ENCODE measurements around the gene BFSP2. TPM values are rescaled to one million over a fixed set of nuclear protein-coding genes. Genes with fewer than 3 reads are reported as not detected.
A peak's percentile ranks its signal among the peaks of the same experiment; 100 is the strongest.
"Not testable (repeated sequence)": the region's sequence is repeated elsewhere in the genome, so short reads cannot be mapped to it uniquely, and the experiment has no call there.

The BFSP2 gene
- total RNA-seq, 1 experiment from 2014 or later, result not detected

DNA sequence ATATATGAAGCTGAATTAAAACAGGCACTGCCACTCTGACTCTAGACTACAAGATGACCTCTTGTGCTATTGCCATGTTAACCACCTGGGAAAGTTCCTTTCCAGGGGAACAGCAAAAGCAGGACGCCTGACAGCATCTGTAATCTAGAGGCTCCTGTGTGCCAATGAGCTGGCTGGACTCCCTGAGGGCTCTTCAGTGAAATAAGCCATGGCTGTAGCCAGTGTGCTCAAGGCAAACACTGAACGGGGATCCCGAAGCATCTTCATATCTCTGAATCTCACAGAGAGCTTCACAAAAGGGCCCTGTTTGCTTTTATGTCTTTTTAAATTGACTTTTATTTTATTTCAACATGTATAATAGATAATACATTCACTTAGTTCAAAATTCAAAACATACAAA lies 57.2 kb downstream of the BFSP2 start:
- DNase-seq (ENCODE audit: low spot score), result no peak

DNA sequence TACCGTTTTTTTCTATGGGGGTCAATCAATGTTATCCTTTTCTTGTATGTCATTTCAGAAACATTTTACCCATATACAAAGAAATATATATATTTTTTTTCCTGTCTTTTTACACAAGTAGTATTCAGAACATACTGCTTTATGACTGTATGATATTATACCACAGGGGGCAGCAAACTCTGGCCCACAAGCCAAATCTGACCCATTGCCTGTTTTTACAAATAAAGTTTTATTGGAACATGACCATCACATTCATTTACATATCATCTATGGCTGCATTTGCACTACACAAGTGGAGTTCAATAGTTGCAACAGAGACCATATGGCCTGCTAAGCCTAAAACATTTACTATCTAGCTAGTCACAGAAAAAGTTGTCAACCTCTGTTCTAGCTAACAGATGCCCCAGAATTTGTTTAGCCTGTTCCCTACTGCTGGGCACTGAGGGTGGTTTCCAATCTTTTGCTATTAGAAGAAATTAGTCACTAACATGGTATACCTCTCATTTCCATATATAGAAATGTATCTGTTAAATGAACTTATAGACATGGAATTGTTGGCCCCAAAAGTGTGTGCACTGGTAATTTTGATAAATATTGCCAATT lies 57.7 kb downstream of the BFSP2 start:
- no peak for DNase-seq (ENCODE audit: low spot score)

DNA sequence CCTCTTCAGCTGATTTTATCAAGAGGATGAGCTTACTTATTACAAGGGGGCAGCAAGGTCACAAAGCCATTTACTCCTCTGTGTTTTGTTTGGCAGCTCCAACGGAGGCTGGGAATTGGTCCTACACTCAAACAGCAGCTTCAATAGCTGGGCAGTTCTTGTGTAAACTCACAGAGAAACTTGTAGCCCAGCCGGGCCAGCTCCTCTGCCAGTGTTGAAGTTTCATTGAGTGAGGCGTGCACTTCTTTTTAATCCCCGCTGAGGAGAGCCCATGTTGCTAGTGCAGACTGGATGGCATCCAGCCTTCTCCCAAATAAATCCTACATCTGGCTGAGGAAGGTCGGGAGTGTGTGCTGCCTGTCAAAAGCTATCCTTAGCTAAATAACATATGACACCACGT lies 59.5 kb downstream of the BFSP2 start:
- no peak for DNase-seq (ENCODE audit: low spot score)

DNA sequence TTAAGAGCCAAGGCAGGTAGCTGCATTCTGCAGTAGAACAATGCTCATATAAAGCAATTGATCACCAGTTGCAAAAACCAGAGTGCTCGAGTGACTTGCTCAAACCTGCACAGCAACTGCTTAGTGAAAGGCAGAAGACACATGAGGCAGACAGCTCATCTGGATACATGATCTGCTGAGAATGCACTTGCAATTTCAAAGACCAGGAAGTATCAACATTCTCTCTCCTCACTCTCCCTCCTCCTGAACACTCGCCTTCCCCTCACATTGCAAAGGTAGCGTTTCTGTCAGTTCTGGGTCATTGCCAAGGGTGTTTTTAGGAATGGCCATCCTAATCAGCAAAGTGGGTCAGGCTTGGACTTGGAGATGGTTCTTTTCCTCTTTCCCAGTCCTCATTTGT lies 61.0 kb downstream of the BFSP2 start:
- DNase-seq (ENCODE audit: low spot score), result peak; percentile 6

DNA sequence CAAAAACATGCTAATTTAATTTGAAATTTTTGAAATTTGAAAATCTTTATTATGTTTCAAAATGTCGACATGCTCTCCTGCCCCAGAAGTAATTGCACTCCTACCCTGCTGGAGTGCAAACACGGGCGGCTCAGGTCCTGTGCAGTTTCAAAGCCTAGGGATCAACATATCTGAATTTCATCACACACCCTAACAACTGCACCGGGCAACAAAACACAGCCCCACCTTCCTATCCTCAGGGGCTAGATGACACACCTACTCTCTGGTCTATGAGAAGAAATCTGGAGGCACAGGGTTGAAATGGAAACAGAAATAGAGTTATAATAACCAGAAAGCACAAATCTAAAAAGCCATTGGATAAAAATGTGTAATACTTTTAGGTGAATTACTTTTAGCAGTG lies 61.4 kb downstream of the BFSP2 start:
- DNase-seq (ENCODE audit: low spot score), result no peak

DNA sequence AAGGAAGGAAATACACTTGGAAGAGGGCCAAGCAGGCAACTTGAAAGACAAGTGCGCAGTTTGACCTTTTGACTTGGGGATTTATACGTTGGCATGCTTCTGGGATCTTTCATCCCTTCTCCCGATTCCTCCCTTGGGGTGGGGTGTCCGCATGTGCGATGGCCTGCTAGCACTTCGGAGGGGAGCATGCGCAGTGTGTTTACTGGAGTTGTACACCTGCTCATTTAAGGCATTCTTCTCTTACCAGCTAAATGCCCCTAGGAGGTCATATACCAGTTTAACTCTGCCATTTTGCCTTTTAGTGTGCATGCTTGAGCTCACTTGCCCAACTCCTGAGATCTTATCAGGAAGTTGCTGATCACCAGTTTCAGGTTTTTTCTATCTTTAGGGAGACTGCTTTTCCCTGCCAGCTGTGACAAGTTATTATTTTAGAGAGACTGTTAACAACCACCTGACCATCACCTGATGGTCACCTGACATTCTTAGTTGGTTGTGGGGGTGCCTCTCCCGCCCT lies 63.5 kb downstream of the BFSP2 start:
- no peak for DNase-seq (ENCODE audit: low spot score)

DNA sequence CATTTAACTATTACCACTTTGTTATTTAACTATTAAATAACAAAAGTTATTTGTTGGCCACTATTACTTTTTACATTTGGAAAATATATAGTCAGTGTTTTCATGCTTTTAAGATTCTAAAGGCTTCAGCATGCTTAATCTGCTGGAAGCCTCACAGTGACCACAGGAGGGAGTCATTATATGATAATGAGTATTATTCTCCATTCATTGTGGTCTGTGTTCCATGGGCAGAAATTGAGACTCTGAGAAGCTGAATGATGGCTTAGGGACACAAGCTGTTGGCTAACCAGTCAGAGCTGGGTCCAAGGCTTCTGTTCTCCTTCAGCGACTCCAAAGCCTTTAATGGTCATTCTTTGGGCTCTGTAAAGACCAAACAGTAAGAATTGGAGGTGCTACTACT lies 64.7 kb downstream of the BFSP2 start:
- peak; percentile 44 for DNase-seq (ENCODE audit: low spot score)

DNA sequence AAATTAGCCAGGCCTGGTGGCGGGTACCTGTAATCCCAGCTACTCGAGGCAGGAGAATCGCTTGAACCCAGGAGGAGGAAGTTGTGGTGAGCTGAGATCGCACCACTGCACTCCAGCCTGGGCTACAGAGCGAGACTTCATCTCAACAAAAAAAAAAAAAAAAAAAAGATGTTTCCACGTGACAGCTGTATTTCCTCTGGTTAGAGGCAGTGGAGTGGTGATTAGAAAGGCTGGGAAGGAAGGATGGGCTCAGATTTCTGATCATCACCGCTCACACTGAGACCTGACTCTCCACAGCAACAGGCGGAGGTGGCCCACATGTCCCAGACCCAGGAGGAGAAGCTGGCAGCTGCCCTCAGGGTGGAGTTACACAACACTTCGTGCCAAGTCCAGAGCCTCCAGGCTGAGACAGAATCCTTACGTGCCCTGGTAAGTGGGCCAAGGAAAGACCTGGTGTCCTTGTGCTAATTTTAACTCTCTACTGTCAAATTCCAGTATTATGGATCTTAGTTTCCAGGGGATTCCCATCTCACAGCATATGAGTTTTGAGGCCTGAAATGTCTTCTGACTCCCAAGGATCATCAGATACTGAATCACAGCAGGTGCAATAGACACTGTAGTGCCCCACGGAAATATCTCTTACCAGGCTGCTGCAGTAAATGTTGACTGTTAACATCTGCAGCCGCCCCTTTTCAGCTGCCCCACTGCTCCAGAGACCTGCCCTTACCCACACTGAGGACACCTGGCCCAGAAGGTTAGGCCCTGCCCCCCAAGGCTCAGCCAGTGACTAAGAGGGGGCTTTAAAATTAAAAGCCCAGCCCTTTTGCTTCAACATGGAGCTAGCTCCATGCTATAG lies 66.9 kb downstream of the BFSP2 start:
- DNase-seq (ENCODE audit: low spot score), result no peak

DNA sequence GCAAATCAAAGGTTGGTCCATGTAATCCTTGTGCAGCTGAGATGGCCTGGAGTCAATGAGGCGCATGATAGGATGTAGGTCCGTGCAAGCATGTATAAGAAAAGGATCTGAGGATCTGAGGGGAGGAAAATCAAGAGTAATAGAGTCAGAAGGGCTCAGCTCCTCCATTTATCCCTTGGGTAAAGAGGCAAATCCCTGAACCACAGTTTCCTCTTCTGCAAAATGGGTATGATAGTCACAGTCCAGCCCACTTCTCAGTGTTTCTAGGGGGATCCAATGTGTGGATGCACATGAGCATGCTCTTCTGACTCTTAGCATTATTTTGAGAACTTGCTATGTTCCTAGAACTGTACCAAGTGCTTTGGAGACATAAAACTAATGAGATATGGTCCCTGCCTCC lies 67.9 kb downstream of the BFSP2 start:
- DNase-seq (ENCODE audit: low spot score), result no peak

DNA sequence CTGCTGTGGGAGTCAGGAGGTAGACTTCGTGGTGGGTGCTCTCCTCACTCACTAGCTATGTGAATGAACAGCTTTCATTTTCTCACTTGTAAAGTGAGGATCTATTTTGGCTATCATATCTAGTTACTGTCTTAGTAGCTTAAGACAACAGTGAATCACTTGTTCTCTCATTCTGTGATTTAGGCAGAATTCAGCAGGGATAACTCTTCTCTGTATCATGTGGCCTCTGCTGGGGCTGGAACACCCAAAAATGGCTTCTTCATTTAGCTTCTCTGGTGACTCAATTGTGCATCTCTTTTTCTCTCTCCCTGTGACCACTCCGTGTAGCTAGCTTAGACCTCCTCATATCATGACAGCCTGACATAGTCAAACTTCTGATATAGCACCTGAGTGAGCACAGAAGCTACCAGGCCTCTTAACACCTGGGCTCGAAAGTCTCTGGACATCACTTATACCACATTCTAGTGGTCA lies 68.4 kb downstream of the BFSP2 start:
- no peak for DNase-seq (ENCODE audit: low spot score)

DNA sequence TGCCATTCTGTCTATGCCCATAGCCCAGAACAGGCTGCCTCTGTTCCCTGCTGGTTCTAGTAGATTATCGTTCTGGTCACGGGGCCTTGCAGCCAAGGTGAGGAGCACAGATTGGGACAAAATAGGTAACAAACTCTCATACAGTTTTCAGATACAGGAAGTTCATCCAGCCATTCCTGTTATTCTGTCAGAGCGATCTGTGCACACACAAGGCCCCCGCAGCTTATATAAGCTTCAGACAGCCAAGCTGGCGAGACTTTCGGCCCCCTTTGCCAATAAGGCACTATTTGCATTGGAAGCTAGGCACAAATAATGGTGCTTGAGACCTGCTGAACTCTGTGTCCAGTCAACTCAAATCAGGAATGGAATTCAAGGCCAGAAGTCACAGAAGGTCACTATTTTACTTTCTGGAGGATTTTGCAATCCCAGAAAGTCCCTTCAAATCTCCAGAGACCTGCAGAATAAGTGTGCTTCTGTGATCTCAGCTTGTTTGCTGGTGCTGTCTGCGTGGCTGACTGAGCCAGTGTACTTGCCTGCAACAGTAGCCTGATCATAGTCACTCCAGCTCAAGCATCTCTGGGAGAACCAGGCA lies 69.4 kb downstream of the BFSP2 start:
- no peak for DNase-seq (ENCODE audit: low spot score)

DNA sequence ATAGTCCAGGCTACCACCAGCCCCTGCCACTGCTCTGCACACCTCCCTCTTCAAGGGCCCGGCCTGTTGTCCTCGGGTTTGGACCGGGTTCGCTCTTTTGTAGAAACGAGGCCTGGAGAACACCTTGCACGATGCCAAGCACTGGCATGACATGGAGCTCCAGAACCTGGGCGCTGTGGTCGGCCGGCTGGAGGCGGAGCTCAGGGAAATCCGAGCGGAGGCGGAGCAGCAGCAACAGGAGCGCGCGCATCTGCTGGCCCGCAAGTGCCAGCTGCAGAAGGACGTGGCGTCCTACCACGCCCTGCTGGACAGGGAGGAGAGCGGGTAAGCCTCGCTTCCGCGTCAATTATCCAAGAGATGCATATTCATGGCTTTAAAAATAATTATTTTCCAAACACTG lies 72.4 kb downstream of the BFSP2 start:
- no peak for DNase-seq (ENCODE audit: low spot score)

DNA sequence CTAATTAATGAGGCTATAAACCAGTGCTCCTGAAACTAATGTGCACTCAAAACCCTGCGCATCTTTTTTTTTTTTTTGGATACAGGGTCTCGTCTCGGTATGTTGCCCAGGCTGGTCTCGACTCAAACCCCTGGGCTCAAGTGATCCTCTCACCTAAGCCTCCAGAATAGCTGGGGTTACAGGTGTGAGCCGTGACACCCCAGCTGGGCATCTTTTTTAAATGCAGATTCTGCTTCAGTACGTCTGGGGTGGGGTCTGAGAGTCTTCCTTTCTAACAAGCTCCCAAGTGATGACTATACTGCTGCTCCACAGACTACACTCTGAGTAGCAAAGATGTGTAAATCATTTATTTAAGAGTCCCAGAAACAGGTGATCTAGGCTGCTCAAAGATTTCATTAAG lies 73.0 kb downstream of the BFSP2 start:
- no peak for DNase-seq (ENCODE audit: low spot score)

DNA sequence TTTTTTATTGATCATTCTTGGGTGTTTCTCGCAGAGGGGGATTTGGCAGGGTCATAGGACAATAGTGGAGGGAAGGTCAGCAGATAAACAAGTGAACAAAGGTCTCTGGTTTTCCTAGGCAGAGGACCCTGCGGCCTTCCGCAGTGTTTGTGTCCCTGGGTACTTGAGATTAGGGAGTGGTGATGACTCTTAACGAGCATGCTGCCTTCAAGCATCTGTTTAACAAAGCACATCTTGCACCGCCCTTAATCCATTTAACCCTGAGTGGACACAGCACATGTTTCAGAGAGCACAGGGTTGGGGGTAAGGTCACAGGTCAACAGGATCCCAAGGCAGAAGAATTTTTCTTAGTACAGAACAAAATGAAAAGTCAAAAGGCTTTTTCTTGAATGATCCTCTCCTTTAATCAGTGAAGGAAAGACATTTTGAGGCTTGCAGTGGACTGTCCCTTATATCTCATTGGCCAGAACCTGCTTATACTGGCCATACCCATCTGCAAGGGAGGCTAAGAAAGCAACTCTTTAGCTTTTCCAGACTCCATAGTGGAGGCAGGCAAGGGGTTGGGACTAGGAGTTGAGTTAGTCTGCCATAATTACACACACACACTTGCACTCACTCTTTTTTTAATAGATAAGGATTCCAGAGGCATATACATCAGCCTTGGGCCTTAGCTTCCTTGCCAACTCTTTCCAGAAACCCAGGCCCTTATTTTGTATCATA lies 73.8 kb downstream of the BFSP2 start:
- DNase-seq (ENCODE audit: low spot score), result not testable (repeated sequence)

DNA sequence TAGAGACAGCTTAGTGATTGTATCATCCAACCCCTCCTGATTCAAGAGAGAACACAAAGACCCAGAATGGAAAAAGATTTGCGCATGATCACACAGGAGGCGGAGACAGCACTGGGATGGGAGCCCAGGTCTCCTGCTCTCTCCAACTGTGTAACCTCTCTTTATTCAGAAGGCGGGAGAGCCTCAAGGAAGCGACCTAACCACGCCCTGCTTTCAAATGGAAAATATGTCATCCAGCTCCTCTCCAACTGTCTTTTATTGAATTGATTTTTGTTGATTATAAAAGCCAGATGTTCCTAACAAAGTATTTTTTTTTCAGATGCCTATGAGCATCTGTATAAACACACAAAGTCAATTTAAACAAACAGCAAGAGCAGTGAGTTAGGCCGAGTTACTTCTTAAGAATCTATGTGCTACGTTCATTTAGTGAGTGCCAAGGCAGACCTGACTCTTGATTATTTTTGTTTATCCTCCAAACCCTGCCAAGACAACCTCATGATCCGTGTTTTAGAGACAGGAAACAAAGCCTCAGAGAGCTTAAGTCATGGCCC lies 74.5 kb downstream of the BFSP2 start:
- DNase-seq (ENCODE audit: low spot score), result peak; percentile 28

DNA sequence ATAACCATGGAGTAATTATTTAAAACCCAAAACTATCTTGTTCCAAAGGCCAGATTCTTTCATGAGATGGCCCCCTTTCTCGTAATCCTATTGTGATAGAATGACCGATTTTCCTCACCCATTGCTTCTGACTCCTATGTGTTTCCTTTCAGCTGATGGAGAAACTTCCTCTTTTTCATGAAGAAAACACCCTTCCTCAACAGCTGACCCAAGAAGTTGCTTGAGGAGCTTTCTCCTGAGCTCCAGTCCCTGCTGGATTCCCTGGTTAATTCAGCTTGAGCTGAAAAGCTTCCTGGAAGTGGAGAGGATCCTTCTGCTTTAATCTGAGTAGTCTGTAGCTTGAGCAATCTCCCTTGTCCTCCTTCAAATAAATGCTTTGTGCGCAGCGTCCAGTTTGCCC lies 75.0 kb downstream of the BFSP2 start:
- no peak for DNase-seq (ENCODE audit: low spot score)

DNA sequence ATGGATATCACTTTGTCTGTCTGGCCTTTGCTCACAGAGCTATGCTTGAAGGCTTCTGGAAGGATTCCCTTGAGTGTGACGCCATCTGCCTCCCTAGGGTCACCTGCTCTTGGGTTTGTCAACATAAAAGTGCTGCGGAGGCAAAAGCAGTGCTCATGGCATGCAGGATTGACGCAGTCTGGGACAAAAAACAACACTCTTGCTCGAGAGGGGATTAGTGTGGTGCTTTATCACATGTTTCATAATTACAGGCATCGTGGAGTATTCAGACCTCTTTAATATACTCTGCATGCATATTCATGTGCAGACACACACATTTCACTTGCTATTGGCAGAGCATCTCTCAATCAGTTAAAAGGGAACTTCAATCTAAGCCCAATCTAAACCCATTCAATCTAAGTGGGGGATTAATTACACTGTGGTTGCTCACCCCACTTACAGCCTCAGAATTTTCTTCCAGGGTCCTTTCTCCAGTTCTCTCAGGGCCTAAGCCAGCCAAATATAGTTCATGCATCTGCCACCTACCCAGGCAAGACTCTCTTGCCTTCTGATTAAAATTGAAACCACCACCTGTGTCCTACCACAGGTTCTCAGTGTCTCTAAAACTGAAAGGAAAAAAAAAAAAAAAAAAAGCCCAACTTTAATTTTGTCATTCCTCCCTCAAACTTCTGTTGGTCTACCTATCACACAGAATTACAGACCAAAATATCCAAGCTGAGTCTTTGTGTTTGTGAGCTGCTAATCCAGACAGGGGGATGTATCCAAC lies 75.6 kb downstream of the BFSP2 start:
- no peak for DNase-seq (ENCODE audit: low spot score)

DNA sequence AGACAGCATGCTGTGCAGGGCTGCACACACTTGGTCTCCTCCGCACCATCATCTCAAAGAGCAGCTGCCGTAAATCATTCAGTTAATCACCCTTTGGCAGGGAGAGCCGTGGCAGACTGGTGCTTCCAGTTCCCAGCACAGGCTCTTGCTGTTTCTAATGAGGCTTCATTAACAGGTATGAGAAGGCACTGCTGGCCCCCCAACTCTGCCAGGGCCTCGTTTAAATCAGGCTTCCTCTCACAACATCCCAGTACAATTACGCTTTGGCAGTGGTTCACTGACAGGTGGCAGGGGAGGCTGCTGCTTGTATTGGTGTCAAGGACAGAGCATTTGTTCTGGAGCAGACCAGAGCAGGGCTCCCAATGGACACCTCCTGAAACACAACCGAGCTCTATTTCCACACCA lies 77.1 kb downstream of the BFSP2 start:
- no peak for DNase-seq (ENCODE audit: low spot score)

DNA sequence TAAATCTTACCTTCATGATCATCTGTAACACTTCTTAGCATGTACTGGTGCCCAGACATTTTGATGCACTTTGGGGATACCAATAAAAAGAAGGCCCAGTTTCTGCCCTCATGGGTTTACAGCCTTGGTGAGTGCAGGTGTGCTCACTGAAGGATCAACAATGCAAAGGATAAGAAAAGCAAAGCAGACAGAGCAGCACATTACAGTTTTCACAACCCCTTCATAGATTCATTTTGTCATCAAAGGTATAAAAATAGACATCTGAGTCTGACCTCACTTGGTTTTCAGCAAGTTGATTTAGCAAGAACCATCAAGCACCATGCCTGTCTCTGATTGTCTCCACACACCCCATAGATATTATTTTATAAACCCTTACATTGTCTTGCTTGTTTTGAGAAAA lies 77.6 kb downstream of the BFSP2 start:
- DNase-seq (ENCODE audit: low spot score), result no peak

DNA sequence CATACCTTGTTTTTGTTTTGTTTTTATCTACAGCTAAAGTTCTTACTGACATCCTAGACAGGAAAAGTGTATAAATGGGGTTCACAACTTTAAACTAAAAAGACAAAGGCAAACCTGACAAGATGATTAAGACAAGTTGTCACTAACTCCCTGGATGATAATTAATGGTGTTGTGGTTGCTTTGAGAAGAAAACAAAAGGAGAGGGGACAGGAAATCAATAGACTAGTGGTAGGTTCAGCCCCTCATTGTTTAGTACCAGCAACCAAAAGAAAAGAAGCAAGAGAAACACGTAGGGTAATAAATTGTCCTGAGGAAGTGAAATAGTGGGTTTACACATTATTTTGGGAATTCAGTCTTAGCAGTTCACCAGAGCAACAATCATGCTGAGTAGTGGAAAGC lies 78.8 kb downstream of the BFSP2 start:
- no peak for DNase-seq (ENCODE audit: low spot score)

DNA sequence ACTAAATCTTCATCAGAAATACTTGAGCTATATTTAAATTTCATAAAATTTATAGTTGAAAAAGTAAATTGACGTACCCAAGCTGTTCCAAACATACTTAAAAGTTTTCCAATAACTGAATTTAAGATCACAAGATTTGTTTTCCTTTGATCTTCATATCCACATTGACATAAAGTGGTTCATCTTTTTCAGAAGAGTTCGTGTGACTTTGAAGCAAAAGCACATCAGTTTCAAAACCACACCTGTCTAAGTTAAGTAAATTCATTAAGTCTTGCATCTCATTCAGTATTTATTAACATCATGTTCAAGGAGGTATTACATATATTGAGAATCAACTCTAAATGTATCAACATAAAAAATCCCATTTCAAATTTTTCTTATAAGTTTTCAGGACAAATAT lies 79.5 kb downstream of the BFSP2 start:
- DNase-seq (ENCODE audit: low spot score), result no peak
